AG04449 (cell line): ENCODE data around the gene TIGD6.

ENCODE experiments used
- CTCF ChIA-PET: fragments of 350-600 bp; formaldehyde crosslinking; extraction: SDS; loops from one replicate; lab custom pipeline; 2021; ENCODE audit warnings: antibody characterized with exemption; lab: Yijun Ruan, JAX
- POLR2A ChIA-PET: fragments of 400-600, 350-600 bp; formaldehyde crosslinking; extraction: SDS; loops from one replicate; lab custom pipeline; 2020; ENCODE audit warnings: antibody characterized with exemption, inconsistent platforms; lab: Yijun Ruan, JAX
- DNase-seq: peaks from one replicate; pipeline ENCODE4 v3.0.0-alpha.2; 2010; ENCODE audit warnings: low read depth, low spot score
- H3K4me3 ChIP-seq: 2 replicates; pipeline ENCODE4 v1.5.1; 2011; ENCODE audit warnings: low read depth, mild to moderate bottlenecking, control low read depth, low read length
- CTCF ChIP-seq: IDR thresholded peaks from one replicate; pipeline ENCODE4 v1.5.1; 2011; ENCODE audit warnings: mild to moderate bottlenecking, moderate library complexity, low read length, control low read depth, inconsistent platforms; ENCODE audit not compliant: insufficient read depth; ENCODE audit errors: missing control alignments

Gene TIGD6

GRCh38 chr5:149959406-149960236, 40.8 kb downstream of the TIGD6 start:
- TF ChIP-seq CTCF: peak; percentile 30
- CTCF ChIA-PET: interaction anchor here (0.7 to 14.3 kb wide), 22 partner anchors 8 to 323 kb away, joined by 3 to 429 read pairs (median 4); partner anchors contain the start of gene PDE6A
- peak overlapping the region; percentile 78 for H3K4me3 ChIP-seq
- POLR2A ChIA-PET: interaction anchor here (0.6 to 1.9 kb wide), 7 partner anchors 9 to 107 kb away, joined by 3 to 7 read pairs (median 4); partner anchors contain the start of genes HMGXB3 and TIGD6
- no peak for DNase-seq

- no peak for DNase-seq
- no peak for TF ChIP-seq CTCF
- ChIA-PET POLR2A (no interaction called here), CTCF (interaction anchor here (0.8 to 14.3 kb wide), 10 partner anchors 9 to 318 kb away, joined by 3 to 429 read pairs (median 6); partner anchors contain the start of gene PDE6A)
- H3K4me3 ChIP-seq: no peak overlapping the region
Measured at GRCh38 chr5:149957855-149958254, 42.6 kb downstream of the TIGD6 start.

- ChIA-PET CTCF (interaction anchor here (1.1 to 14.3 kb wide), 4 partner anchors 10 to 124 kb away, joined by 3 to 429 read pairs (median 31); no protein-coding TSS in a partner anchor), POLR2A (no interaction called here)
- no peak overlapping the region for H3K4me3 ChIP-seq
- no peak for DNase-seq
- no peak for TF ChIP-seq CTCF
Measured at GRCh38 chr5:149956685-149957084, 43.8 kb downstream of the TIGD6 start.

GRCh38 chr5:149954798-149955197, 45.7 kb downstream of the TIGD6 start:
- no peak for DNase-seq
- TF ChIP-seq CTCF: no peak
- ChIA-PET CTCF (interaction anchor here (0.6 to 1.8 kb wide), 3 partner anchors 19 to 117 kb away, joined by 3 to 4 read pairs (median 4); no protein-coding TSS in a partner anchor), POLR2A (no interaction called here)
- H3K4me3 ChIP-seq: no peak overlapping the region

GRCh38 chr5:149953436-149954121, 46.9 kb downstream of the TIGD6 start:
- POLR2A ChIA-PET: no interaction called here
- TF ChIP-seq CTCF: no peak
- CTCF ChIA-PET: interaction anchor here (1.6 kb wide), 1 partner anchor 119 kb away, joined by 3 read pairs; no protein-coding TSS in a partner anchor
- no peak overlapping the region for H3K4me3 ChIP-seq
- DNase-seq: no peak
